ENCODE results near the gene CD58. TPM values are rescaled to one million over a fixed set of nuclear protein-coding genes. Genes with fewer than 3 reads are reported as not detected.

Gene CD58
- total and polyA plus RNA-seq, 9 of the 15 experiments (the other 6 are each of a cell fraction or from before 2014, with no cell fraction given), result 18.1 to 113 (median 37.4) TPM

GRCh38 chr1:116553386-116554115, 17.3 kb downstream of the CD58 start:
- 90% methylated on average over 1 of the region's 1 CpG for WGBS (ENCODE audit: insufficient coverage, low coverage, missing lambda C conversion rate)
- no peak overlapping the region for H3K4me3 ChIP-seq
- BruUV-seq (replicated peaks), result no TSS peak
- no peak overlapping the region; a peak in 1 of 4 replicates for H3K9ac ChIP-seq (ENCODE audit: insufficient read depth in 1 of 2, low read depth in 2 of 2, low read length in 2 of 2)
- ATAC-seq (no peak), FAIRE-seq (no peak), DNase-seq (ENCODE audit: extremely low read depth in 1 of 4, low spot score in 3 of 4) (no peak)
- no peaks in the 10 kb centered on the region for H3K27me3 ChIP-seq (ENCODE audit: control insufficient read depth in 2 of 2, insufficient read depth in 2 of 2, low read length in 2 of 2)
- peaks cover 12 to 20% of the 10 kb centered on the region in 2 experiments; a peak in 4 of 5 replicates for H3K4me1 ChIP-seq (replicated peaks in 1 of 2; ENCODE audit: control insufficient read depth in 2 of 2, insufficient read depth in 2 of 2, low read length in 2 of 2)
- intact Hi-C loops (cut with micrococcal nuclease), result no loop called here
- no peaks in the 10 kb centered on the region for H3K9me3 ChIP-seq (replicated peaks; ENCODE audit: control insufficient read depth, insufficient read depth, low read depth, low read length)
- POLR2A ChIA-PET, result no interaction called here
- no peaks in the 10 kb centered on the region; the same call in 2 of the 3 replicates for H3K36me3 ChIP-seq (ENCODE audit: control insufficient read depth, insufficient read depth, low read length)
- H3K27ac ChIP-seq (ENCODE audit: extremely low read depth, low read depth, low read length), result no peak overlapping the region
- no peaks in the 10 kb centered on the region for H3K9me1 ChIP-seq (ENCODE audit: control insufficient read depth, insufficient read depth, low read length)
- no peak overlapping the region for H2AFZ ChIP-seq (ENCODE audit: low read depth, low read length)
- H4K20me1 ChIP-seq (replicated peaks; ENCODE audit: control insufficient read depth, insufficient read depth, low read length), result peaks cover 16% of the 10 kb centered on the region
- no peak overlapping the region for H3K4me2 ChIP-seq (ENCODE audit: insufficient read depth, low read length)
- CTCF ChIA-PET (ENCODE audit: low intra/inter-chr PET ratio), result no interaction called here
- H3K79me2 ChIP-seq (ENCODE audit: control insufficient read depth, insufficient read depth, low read length), result peaks cover 90% of the 10 kb centered on the region
- in situ Hi-C loops (cut with MboI), result no loop called here
- TF ChIP-seq PBX2 (CRISPR knock-in tag; IDR thresholded peaks at IDR 0.05; ENCODE audit: low read depth), result 0 out of 2 replicates have a peak, but pooled peaks have one; percentile 11
- TF ChIP-seq PBX2 (tag; conservative IDR thresholded peaks at IDR 0.05; ENCODE audit: low read depth), result no peak
- TF ChIP-seq ZNF445 (CRISPR knock-in tag; IDR thresholded peaks at IDR 0.05; ENCODE audit: low read depth), result no peak
- no peak for TF ChIP-seq TCFL5 (CRISPR knock-in tag; conservative IDR thresholded peaks at IDR 0.05)
- TF ChIP-seq CREM (IDR thresholded peaks at IDR 0.05; ENCODE audit: low read depth), result no peak
- TF ChIP-seq EZH2 (IDR thresholded peaks at IDR 0.05; ENCODE audit: borderline replicate concordance, low read depth, low read length), result no peak
- peak; percentile 90 for TF ChIP-seq PKNOX1 (IDR thresholded peaks at IDR 0.05)
- TF ChIP-seq, protein P1, sequence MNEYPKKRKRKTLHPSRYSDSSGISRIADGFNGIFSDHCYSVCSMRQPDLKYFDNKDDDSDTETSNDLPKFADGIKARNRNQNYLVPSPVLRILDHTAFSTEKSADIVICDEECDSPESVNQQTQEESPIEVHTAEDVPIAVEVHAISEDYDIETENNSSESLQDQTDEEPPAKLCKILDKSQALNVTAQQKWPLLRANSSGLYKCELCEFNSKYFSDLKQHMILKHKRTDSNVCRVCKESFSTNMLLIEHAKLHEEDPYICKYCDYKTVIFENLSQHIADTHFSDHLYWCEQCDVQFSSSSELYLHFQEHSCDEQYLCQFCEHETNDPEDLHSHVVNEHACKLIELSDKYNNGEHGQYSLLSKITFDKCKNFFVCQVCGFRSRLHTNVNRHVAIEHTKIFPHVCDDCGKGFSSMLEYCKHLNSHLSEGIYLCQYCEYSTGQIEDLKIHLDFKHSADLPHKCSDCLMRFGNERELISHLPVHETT (CRISPR knock-in tag; conservative IDR thresholded peaks at IDR 0.05 in 1 of 2, IDR thresholded peaks at IDR 0.05 in 1 of 2), result no peak
- TF ChIP-seq, protein P2, sequence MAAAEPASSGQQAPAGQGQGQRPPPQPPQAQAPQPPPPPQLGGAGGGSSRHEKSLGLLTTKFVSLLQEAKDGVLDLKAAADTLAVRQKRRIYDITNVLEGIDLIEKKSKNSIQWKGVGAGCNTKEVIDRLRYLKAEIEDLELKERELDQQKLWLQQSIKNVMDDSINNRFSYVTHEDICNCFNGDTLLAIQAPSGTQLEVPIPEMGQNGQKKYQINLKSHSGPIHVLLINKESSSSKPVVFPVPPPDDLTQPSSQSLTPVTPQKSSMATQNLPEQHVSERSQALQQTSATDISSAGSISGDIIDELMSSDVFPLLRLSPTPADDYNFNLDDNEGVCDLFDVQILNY (CRISPR knock-in tag; IDR thresholded peaks at IDR 0.05), result no peak
- TF ChIP-seq SIN3A (IDR thresholded peaks at IDR 0.05; ENCODE audit: borderline replicate concordance in 2 of 2, control insufficient read depth in 1 of 2, low read depth in 2 of 2, low read length in 2 of 2), result no peak
- TF ChIP-seq ZNF408 (CRISPR knock-in tag; IDR thresholded peaks at IDR 0.05; ENCODE audit: low read depth), result no peak
- TF ChIP-seq ATF4 (CRISPR knock-in tag; IDR thresholded peaks at IDR 0.05), result no peak
- TF ChIP-seq NCOA6 (IDR thresholded peaks at IDR 0.05), result no peak
- TF ChIP-seq ZNF764 (CRISPR knock-in tag; IDR thresholded peaks at IDR 0.05; ENCODE audit: low read depth), result no peak
